Astrocyte of the cerebellum (primary cell): Measurements from ENCODE around the gene TOLLIP.

Source experiments
- DNase-seq: peaks from one replicate; pipeline ENCODE4 v3.0.0-alpha.2; 2011; ENCODE audit warnings: low read depth
- H3K4me3 ChIP-seq: 2 replicates; pipeline ENCODE4 v1.5.1; 2011; ENCODE audit warnings: mild to moderate bottlenecking, low read depth, low read length, moderate library complexity
- in situ Hi-C: cut with HindIII; loops from 2 replicates; pipeline ENCODE4 v1.10.0; 2017; ENCODE audit warnings: low sequenced_read_pairs
- TF ChIP-seq, protein P1 (sequence below): IDR thresholded peaks from 2 replicates; pipeline ENCODE4 v1.5.1; 2012; ENCODE audit warnings: low read length, low read depth, moderate library complexity, mild to moderate bottlenecking; ENCODE audit errors: missing control alignments

Gene TOLLIP

DNA sequence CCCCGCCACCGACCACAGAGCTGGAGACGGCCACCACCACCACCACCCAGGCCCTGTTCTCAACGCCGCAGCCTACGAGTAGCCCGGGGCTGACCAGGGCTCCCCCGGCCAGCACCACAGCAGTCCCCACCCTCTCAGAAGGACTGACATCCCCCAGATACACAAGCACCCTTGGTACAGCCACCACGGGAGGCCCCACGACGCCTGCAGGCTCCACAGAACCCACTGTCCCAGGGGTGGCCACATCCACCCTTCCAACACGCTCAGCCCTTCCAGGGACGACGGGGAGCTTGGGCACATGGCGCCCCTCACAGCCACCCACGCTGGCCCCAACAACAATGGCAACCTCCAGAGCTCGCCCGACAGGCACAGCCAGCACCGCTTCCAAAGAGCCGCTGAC lies 67.7 kb downstream of the TOLLIP start:
- in situ Hi-C loops = no loop called here
- DNase-seq = no peak
- no peak overlapping the region for H3K4me3 ChIP-seq
- TF ChIP-seq, protein P1, sequence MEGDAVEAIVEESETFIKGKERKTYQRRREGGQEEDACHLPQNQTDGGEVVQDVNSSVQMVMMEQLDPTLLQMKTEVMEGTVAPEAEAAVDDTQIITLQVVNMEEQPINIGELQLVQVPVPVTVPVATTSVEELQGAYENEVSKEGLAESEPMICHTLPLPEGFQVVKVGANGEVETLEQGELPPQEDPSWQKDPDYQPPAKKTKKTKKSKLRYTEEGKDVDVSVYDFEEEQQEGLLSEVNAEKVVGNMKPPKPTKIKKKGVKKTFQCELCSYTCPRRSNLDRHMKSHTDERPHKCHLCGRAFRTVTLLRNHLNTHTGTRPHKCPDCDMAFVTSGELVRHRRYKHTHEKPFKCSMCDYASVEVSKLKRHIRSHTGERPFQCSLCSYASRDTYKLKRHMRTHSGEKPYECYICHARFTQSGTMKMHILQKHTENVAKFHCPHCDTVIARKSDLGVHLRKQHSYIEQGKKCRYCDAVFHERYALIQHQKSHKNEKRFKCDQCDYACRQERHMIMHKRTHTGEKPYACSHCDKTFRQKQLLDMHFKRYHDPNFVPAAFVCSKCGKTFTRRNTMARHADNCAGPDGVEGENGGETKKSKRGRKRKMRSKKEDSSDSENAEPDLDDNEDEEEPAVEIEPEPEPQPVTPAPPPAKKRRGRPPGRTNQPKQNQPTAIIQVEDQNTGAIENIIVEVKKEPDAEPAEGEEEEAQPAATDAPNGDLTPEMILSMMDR = no peak

DNA sequence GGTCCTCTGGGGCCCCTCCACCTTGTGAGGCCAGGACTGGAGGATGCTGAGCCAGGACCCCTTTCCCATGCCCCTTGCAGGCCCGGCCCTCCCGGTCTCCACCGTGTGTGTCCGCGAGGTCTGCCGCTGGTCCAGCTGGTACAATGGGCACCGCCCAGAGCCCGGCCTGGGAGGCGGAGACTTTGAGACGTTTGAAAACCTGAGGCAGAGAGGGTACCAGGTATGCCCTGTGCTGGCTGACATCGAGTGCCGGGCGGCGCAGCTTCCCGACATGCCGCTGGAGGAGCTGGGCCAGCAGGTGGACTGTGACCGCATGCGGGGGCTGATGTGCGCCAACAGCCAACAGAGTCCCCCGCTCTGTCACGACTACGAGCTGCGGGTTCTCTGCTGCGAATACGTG lies 68.7 kb downstream of the TOLLIP start:
- DNase-seq = no peak
- H3K4me3 ChIP-seq = no peak overlapping the region
- in situ Hi-C loops = no loop called here
- TF ChIP-seq, protein P1 = no peak

DNA sequence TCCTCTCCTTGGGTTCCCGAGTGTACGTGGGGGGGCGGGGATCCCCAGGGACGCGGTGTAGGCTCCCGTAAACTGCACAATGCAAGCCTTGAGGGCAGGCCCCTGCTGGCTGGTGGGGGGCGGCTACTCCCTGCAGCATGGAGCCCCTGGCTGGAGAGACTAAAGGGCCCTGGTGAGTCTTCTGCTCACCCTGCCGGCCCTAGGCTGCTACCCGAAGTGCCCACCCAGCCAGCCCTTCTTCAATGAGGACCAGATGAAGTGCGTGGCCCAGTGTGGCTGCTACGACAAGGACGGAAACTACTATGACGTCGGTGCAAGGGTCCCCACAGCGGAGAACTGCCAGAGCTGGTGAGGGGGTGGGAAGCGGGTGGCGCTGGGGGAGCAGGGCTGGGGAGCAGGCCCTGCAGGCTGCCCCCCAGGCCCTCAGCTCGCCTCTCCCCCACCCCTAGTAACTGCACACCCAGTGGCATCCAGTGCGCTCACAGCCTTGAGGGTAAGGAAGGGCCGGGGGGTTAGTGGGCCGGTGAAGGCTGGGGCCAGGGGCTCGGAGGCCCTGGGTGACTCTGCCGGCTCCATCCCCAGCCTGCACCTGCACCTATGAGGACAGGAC lies 69.7 kb downstream of the TOLLIP start:
- no peak overlapping the region for H3K4me3 ChIP-seq
- no peak for DNase-seq
- in situ Hi-C loops = no loop called here
- TF ChIP-seq, protein P1 = no peak

DNA sequence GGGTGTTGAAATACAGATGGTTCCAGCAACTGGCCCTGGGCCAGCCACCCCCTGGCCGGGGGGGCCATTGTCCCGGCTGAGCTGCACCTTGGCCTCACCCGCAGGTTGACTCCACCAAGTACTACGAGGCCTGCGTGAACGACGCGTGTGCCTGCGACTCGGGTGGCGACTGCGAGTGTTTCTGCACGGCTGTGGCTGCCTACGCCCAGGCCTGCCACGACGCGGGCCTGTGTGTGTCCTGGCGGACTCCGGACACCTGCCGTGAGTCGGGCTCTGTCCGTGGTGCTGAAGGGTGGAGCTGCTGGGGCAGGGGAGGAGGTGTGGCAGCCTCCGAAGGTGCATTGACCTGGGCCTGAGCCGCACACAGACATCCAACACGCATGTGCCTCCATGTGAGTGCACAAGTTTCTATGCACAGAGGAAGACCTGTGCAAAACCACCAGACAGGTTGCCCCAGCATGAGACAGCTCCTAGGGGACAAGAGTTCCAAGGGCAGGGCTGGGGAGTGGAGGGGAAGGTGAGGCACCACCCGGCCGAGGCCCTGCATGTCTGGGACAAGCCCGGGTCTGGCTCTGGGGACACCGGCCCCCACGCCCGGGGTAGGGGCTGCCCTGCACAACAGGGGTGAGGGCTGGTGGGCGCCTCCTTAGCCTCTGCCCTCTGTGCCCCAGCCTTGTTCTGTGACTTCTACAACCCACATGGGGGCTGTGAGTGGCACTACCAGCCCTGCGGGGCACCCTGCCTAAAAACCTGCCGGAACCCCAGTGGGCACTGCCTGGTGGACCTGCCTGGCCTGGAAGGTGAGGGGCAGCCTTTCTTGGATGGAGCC lies 70.5 kb downstream of the TOLLIP start:
- in situ Hi-C loops = no loop called here
- DNase-seq = no peak
- TF ChIP-seq, protein P1 = no peak
- H3K4me3 ChIP-seq = no peak overlapping the region

DNA sequence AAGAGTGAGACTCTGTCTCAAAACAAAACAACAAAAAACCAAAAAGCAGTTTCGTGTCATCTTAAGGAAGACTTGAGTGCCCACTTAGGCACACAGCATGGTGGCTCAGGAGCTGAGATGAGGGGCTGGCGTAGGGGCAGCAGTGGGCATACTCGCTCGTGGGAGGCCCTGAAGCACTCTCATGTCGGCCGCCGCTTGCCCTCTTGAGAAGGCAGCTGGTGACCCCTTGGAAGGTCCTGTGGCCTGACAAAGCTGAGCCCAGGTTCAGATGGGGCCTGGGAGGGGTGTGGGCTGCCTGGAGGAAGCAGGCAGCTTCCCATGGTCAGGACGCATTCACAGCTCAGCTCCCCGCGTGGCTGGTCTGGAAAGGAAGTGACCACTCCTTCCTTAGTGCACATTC lies 71.6 kb downstream of the TOLLIP start:
- TF ChIP-seq, protein P1 = no peak
- in situ Hi-C loops = no loop called here
- no peak overlapping the region for H3K4me3 ChIP-seq
- DNase-seq = no peak

DNA sequence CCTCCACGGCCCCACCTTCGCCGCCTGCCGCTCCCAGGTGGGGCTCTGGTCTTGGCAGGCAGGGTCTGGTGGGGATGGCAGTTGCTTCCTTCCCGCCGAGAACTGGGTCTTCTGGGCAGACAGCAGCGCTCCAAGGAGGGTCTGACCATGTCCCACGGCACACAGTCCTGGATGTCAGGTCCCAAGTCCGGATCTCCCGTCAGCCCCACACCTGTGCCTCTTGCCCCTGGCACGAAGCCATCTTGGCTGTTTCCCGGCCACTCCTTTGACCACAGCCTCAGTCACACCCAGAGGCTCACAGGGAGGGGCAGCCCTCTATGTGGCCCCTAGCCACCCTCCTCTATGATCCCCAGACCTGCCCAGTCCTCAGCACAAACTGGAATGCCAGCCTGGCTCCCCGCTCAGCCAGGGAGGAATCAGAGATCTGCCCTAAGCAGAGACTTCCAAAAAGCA lies 72.3 kb downstream of the TOLLIP start:
- in situ Hi-C loops = no loop called here
- H3K4me3 ChIP-seq = no peak overlapping the region
- TF ChIP-seq, protein P1 = no peak
- no peak for DNase-seq
